GM19099 (cell line): ENCODE results near the gene ORAI3.

Source experiments
- POLR2A ChIP-seq: IDR thresholded peaks from 3 replicates; pipeline ENCODE4 v1.6.1; 2011; ENCODE audit warnings: low read depth; ENCODE audit not compliant: insufficient read length; ENCODE audit errors: extremely low read depth

ORAI3 gene

DNA sequence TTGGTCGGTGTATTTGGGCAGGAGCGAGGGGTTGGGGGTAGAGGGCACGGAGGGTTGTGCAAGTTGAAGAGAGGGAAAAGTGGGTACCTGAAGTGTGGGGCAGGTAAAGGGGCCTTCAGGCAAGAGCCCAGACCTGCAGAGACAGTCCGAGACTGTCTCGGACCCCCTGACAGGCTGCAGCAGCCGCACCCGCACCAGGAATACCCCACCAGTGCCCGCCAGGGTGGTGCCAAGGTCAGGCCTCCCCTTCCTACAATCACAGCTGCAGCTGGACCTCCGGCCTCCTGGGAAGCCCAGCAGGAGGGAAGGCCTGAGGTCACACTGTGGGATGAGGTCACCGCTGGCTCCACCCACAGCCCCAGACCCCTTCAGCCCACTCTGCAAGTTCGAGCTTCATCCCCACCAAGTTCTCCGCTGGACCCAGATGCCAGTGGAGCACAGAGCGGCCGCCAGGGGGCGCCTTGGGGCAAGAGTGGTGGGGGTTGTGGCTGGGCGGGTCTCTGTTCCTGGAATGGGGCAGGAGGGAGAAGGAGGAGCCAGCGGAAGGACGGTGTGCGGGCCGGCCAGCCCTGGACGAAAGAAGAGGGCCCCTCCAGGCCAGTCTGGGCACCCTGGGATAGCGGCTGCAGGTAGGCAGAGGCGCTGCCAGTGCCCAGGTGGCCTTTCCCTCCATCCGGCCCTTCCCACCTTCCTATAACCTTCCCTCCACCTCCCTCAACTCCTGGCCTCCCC, 36.0 kb downstream of the ORAI3 start, which contains the start of gene HSD3B7:
Gene HSD3B7 (plus strand): TSS at position 539 of the 732 bp plus-strand sequence. CDS start 452 bp downstream, outside the sequence.
- no peak for TF ChIP-seq POLR2A

- no peak for TF ChIP-seq POLR2A
These were observed 36.7 kb downstream of the ORAI3 start for GRCh38 chr16:30985401-30986128.

GRCh38 chr16:30986129-30986991, 37.5 kb downstream of the ORAI3 start:
- TF ChIP-seq POLR2A: no peak

DNA sequence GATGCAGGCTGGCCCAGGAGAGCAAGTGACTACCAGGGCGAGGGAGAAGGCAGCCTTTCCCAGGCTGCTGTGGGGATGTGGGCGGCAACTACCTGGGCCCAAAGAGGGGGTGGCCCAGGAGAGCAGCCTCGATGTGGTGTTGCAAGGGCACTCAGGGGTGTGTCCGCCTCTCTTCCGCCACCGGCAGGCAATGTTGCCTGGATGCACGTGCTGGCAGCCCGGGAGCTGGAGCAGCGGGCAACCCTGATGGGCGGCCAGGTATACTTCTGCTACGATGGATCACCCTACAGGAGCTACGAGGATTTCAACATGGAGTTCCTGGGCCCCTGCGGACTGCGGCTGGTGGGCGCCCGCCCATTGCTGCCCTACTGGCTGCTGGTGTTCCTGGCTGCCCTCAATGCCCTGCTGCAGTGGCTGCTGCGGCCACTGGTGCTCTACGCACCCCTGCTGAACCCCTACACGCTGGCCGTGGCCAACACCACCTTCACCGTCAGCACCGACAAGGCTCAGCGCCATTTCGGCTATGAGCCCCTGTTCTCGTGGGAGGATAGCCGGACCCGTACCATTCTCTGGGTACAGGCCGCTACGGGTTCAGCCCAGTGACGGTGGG, 38.8 kb downstream of the ORAI3 start:
- TF ChIP-seq POLR2A: no peak

GRCh38 chr16:30989469-30990047, 40.7 kb downstream of the ORAI3 start:
- TF ChIP-seq POLR2A: no peak

DNA sequence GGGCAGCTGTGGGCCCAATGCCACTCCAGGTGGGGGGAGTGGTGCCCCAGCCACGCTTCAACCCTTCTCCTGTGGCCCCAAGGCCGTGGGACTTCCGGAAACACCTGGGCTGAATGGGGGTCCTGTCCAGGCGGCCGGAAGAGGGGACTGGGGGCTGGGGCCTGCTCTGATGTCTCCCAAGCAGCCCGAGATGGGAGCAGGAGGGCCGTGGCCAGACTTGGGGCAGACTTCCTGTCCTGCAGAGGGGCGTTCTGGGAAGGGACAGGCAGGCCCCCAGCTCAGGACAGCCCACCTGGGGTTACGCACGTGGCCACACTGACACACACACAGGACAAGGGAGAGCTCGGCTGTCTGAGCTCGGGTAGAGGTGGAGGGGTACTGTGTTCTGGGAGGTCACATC, 41.2 kb downstream of the ORAI3 start:
- TF ChIP-seq POLR2A: no peak

DNA sequence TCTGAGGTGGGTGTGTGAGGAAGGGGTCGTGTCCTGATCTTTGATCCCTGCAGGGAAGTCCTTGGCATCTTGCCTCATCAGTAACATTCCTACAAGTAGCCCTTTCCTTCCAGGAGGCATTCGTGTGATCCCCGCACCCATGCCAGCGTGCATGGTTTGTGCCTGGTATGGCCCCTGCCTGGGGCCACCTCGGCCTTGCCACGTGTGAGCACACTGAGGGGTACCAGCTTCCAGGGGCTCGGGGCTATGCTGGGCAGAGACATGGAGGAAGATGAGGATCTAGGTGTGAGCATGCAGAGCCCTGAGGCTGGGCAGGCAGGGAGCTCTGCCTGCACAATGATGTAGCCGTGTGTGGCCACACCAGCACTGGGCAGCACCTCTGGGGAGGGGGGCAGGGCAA, 42.2 kb downstream of the ORAI3 start:
- no peak for TF ChIP-seq POLR2A

DNA sequence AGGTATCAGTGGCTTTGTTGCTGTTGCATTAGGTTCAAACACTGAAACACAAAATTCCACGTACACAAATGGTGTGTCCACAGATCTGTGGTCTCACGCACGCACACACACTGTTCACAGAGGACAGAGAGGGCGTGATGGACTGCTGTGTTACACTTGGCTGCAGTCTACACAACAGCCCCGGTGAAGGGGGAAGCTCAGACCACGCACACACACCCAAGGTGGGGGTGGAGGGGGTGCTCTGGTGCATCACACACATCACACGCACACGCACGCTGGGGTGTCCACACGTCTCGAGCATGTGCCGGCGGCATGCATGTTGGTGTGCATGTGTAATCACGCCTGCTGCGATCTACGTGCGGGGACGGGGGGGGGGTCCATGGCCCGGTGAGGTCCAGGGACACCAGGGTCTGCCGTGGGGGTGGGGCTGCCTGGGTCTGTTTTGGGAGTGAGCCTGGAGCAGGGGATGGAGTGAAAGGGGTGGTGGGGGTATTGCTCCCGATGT, 43.5 kb downstream of the ORAI3 start:
- no peak for TF ChIP-seq POLR2A

GRCh38 chr16:30992931-30993816, 44.3 kb downstream of the ORAI3 start:
- TF ChIP-seq POLR2A: no peak

- no peak for TF ChIP-seq POLR2A
These were observed 47.1 kb downstream of the ORAI3 start for GRCh38 chr16:30995927-30996323.

- no peak for TF ChIP-seq POLR2A
These were observed 47.6 kb downstream of the ORAI3 start for GRCh38 chr16:30996324-30996984.

DNA sequence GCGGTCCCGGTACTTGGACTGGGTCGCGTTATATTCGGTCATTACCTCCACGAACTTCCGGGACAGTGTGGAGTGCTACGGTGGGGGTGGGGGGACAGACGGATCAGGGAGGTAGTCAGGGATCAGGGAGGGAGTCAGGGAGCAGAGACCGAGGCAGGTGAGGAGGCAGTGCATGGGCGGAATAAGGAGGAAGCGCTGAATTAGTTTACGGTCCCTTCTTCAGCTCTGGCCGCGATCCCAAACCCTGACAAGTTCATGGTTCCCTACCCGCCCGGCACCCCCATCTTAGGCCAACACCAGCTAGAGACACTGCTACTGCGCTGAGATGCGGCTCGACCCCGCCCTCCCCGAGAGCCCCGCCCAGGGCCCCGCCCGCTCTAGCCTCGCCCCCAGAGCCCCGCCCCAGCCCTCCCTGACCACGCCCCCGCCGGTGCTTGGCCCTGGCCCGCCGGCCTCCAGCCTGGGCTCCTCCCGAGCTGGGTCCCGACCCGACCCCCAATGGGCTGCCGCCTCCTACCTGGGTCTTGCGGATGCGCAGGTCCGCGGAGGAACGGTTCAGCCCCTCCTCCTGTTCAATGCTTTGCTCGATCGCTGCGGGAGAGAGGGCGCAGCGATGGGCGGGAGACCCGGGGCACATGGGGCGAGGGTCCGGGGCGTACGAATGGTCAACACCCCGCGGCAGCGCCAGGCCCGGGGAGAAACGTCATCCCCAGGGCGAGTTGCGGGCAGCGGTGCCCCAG, 48.3 kb downstream of the ORAI3 start:
- TF ChIP-seq POLR2A: peak; percentile 77
